ENCODE results near the gene MAPKAP1.
A peak's percentile ranks its signal among the peaks of the same experiment; 100 is the strongest.

Gene MAPKAP1

DNA sequence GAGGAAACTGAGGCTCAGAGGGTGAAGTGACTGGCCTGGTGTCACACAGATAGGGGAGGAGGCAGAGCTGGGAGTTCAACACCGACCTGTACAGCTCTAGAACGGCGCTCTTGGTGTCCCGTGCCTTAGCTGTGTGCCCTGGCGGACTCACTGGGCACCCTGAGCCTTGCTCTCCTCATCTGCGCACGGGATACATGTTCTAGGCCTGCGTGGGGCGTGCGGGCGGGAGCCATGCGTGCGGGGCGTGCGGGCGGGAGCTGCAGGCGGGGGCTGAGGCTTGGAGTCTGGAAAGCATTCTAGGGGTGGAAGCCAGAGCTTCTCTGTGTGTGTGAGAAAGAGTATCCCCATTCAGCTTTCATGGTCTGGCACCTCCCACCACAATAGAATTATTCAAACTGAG lies 280.1 kb downstream of the MAPKAP1 start:
- DNase-seq, result no peak

DNA sequence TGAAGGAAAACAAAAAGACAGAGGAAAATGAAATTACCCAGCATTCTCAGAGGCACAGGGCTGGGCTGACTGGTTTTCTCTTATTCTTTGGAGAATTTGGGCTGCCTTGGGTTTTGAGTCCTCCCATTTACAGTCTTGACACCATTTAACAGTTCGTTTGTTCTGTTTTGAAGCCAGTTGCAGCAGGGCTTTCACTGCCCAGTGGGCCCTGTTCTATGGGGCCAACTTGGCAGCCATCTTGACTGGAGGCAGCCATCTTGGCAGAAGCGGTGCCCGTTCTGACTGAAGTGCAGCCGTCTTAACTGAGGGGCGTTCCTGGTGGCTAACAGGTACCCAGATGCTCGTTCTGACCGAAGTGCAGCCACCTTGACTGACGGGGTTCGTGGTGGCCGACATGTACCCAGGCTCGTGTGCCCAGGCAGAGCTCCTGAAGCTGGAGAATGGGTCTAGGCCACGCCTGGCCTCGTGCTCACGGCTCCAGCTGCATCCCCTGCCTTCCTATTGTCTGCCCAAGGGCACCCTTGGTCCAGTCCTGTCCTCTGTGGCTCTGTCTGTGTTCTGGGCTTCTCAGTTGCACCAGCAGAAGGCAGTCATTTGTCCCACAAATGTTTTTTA lies 281.0 kb downstream of the MAPKAP1 start:
- DNase-seq, result no peak

DNA sequence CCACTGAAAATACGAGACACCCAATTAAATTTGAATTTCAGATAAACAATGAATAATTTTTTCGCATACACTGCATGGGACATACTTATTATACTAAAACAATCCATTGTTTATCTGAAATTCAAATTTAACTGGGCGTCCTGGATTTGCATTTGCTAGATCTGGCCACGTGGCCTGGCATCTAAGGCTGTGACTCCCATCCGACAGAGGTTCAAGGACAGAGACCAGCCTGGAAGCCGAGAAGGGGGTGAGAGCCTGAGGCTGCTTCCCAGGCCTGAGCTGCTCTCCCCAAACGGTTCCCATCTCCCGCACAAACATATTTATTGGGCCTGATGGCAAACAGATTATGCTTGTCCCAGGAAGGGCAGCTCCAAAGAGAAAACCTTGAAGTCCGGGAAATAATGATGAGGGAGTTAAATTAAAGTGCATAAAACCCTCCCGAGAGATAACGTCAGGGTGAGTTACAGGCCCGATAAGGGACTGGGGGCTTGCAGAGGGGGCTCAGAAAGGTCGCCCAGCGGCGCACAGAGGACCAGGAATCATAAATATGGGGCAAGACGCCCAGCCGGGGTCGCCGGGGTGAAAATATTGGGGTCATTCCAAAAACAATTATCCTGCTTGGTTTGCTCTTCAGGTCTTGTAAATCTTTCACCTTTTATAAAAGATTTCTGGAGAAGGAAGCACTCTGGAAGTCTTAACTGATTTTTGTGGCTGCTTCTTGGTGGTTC lies 281.7 kb downstream of the MAPKAP1 start:
- DNase-seq, result no peak

DNA sequence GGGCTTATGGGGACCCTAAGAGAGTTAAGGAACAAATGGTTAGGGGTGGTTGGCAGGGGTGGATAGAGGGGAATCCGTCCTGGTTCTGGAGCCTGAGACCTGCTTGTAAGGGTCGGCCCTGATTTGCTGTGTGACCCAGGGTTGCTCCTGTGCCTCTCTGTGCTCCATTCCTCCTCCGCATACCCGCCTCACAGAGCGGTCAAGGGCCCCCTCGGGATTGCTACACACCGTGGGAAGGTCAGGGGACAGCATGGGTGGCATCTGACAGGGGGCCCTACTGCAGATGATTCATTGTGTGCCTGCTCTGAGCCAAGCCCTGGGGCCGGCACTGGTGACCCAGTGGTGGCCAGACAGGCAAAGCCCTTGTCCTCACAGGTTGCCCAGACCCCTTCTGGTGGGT lies 283.0 kb downstream of the MAPKAP1 start:
- no peak for DNase-seq

DNA sequence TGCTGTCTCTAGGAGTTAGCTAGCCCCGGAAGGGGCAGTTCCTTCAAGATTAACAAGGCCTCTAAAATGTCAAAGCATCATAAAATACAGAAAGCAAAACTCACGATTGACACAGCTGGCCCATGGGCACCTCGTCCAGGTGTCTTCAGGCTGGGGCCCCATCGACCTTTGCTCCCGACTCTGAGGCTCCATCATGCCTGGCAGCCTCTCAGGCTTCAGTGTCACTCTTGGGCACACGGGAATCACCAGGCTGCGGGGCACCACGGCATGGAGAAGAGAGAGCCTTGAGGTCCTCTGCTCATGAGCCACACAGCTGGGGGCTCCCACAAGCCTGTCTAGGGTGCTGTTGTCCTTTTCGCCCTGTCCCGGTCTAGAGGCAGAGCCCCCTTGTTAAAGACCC lies 284.2 kb downstream of the MAPKAP1 start:
- no peak for DNase-seq

DNA sequence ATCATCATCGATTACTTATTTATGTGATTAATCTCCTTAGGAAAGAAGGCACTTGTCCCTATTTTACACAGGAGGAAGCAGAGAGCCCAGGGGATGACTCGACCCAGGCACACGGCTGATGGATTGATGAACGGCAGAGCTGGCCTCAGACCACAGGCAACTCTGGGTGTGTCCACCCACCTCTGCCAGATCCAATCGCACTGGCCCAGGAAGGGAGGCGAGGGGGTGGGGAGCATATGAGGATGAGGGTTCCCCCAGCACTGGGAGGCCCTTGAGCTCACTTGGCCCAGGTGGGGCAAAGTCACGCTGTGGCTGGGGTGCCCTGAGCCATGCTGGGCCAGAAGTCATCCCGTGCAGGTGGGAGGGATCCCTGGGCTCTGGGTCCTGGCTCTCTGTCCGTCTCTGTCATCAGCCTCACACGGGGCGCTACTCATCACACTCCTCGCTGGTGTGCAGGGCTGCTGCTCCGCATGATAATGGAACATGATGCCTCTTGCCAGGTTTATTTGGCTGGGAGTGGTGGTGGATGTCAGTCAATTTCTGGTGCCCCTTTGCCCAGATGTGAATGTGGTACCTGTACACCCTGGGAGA lies 285.3 kb downstream of the MAPKAP1 start:
- DNase-seq, result no peak

DNA sequence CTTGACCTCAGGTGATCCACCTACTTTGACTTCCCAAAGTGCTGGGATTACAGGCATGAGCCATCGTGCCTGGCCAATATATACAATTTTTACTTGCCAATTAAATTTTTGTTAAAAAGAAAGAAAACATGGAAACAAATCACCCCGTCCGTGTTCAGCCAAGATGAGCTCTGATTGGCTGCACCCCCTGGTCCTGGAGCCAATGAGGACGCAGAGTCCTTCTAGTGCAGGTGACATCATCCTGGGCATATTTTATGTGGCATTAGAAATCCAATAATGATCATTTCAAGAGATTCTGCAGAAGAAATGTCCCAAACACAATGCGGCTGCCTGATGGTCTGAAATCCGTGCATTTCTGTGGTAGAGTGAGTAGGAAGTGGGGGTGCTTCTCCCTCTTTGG lies 285.8 kb downstream of the MAPKAP1 start:
- no peak for DNase-seq

DNA sequence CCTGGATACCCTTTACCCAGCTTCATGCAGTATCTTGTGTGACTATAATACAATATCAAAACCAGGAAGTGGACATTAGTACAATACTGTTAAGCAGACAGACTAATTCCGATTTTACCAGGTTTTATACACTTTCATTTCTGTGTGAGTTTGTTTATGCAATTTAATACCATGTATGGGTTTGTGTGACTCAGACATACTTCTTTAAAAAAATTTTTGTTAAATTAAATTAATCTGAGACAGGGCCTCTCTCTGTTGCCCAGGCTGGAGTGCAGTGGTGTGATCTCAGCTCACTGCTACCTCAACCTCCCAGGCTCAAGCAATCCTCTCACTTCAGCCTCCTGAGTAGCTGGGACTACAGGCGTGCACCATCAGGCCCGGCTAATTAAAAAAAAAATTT lies 288.6 kb downstream of the MAPKAP1 start:
- DNase-seq, result no peak

DNA sequence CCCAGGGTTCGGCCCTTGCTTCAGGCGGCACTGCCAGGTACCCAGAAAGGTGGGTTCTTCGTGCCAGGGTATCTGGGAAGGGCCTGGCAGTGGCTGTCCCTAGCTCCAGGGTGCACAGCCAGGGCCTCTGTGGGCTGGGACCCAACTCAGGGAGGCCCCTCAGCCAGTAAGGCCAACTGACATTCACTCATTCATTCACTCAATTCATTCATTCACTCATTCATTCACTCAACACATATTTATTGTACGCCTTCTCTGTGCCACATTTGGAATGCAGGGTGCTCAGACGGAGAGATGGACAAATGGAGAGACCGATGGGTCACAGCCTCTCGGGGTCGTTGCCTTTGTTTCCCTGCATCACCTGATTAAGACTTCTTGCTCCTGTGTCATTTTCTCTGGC lies 290.5 kb downstream of the MAPKAP1 start:
- no peak for DNase-seq

DNA sequence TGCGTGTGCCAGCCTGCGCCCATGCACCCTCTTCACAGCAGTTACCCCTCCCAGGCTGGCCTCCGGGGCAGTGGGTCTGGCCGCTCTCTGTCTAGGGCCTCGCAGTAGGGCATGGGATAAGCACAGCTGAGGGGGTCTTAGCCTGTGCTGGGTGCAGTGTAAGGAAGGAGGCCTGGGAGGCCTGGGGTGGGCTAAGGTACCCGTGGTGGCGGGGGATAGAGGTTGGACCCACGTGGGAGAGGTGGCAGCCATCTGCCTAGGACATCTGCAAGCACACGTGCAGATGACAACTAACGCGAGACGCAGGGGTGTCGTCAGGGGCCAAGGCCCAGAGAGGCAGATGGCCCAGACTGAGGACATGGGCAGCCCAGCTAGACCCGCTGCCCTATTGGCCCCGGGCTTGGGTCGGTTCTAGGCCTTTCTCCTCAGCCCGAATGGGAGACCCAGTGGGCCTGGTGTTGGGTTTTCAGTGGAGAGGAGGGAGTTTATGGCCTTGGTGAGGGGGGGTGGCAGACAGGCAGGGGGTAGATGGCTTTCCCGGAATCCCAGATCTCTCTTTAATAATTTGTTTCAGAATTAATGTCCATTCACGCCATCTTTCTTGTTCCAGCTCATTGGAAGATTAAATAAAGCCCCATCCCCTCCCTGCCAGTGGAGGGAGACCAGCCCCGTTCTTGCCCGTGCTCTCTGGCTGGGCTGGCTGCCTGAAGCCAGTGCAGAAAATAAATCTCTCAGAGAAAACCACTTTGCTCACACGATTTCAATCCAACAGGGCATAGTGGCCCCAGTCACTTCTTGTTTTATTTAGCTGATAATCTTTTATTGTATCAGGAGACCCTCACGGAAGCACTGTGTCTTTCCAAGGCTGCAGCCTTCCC lies 291.2 kb downstream of the MAPKAP1 start:
- no peak for DNase-seq

DNA sequence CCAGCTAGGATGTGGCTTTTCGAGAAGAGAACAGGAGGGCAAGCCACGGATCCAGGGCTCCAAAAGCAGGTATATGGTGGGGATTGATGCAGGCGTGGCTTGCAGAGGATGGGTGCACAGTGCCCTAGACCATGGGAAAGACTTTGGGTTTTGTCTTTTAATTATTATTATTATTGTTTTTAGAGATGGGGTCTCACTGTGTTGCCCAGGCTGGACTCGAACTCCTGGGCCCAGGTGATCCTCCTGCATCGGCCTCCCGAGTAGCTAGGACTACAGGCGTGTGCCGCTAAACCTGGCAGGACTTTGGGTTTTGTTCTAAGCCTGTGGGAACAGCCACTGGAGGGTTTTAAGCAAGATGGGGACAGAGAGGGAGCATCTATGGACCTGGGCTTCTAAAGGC lies 293.4 kb downstream of the MAPKAP1 start:
- no peak for DNase-seq

DNA sequence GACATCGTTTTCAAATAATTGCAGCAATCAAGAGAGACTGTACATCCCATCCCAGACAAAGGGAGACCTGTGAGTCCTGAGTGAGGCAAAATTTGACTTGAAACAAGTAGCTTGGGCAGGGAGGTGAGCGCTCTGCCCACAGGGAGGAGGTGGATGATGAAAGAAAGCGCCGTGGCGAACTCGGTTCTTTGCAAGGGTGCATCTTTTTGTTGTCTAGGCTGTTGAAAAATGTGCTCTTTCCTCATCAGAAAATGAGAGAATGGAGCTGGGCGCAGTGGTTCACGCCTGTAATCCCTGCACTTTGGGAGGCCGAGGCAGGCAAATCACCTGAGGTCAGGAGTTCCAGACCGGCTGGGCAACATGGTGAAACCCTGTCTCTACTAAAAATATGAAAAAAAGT lies 294.8 kb downstream of the MAPKAP1 start:
- no peak for DNase-seq

DNA sequence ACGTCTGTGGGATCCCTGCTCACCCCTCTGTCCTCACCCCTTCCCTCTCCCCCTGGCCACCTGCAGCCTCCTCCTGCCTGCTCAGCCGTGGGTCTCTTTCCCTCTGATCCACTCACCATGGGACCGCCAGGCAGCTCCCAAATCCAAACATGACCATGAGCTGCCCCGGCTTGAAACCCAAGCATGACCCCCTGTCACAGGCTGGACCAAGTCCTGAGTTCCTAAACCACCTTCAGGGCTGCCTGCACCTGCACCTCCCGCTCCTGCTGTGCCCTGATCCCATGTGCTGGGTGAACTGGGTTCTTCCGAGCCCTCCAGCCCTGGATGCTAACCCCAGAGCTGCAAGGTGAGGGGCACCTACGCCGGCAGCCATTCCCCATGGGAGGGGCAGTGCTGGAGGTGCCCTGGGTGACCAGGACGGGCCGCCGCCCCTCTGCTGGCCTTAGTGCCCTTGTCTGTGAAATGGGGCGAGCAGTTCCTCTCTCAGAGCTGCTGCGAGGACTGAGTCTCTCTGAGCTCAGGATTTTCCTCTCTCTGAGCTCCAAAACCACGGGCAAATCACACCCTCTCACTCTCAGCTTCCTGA lies 295.7 kb downstream of the MAPKAP1 start:
- no peak for DNase-seq

DNA sequence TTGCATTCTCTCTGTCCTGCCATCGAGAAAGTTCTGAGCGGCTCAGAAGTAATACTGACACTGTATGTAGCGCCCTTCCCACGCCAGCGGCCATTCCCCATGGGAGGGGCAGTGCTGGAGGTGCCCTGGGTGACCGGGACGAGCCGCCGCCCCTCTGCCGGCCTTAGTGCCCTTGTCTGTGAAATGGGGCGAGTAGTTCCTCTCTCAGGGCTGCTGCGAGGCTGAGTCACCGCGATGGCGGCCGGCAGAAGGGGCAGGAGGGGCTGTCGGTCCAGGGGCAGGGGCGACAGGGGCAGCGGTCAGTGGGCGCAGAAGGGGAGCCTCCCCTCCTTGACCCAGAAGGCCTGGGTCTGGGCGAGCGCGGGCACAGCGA lies 296.5 kb downstream of the MAPKAP1 start:
- no peak for DNase-seq

DNA sequence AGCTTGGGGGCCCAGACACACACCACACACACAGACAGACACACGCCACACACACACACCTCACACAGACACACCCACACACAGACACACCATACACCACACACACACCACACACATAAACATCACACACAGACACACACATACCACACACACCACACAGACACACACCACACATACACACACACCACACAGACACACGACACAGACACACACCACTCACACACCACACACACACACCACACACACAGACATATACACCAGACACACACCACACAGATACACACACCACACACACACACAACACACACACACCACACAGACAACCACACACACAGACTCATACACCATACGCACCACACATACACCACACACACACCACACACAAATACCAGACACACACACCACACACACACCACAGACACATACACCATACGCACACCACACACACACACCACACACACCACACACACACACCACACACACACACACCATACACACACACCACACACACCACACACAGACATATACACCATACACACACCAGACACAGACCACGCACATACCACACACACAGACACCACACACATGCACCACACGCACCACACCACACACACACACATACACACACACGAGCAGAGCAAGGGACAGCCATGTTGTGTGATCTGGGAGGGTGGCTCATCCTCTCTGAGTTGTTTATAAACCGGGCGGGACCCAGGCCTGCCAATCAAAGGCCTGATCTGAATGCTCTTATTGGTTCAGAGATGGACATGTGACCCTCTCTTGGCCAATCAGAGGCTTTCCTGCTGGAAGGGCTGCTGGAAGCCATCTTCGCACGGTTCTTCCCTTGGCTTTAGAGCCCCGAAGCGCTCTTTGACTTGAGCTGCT lies 297.1 kb downstream of the MAPKAP1 start:
- DNase-seq, result no peak

DNA sequence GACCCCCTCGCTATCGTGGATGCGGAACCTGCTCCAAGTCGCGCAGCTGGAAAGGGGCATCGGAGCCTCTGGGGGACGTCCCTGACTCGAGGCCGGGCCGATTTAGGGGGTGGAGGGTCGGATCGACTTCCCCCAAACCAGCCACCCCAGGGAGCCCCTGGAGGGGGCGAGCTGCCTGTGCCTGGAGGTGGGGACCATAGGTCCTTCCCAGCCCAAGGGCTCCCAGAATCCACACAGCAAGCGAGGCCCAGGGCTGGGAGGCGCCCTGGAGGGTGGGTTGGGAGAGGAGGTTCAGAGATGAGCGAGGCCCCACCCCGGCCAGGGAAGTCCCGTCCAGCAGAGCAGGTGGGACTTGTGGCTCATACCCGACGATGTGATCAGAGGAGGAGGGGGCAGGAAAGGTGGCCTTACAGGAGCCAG lies 297.8 kb downstream of the MAPKAP1 start:
- no peak for DNase-seq

DNA sequence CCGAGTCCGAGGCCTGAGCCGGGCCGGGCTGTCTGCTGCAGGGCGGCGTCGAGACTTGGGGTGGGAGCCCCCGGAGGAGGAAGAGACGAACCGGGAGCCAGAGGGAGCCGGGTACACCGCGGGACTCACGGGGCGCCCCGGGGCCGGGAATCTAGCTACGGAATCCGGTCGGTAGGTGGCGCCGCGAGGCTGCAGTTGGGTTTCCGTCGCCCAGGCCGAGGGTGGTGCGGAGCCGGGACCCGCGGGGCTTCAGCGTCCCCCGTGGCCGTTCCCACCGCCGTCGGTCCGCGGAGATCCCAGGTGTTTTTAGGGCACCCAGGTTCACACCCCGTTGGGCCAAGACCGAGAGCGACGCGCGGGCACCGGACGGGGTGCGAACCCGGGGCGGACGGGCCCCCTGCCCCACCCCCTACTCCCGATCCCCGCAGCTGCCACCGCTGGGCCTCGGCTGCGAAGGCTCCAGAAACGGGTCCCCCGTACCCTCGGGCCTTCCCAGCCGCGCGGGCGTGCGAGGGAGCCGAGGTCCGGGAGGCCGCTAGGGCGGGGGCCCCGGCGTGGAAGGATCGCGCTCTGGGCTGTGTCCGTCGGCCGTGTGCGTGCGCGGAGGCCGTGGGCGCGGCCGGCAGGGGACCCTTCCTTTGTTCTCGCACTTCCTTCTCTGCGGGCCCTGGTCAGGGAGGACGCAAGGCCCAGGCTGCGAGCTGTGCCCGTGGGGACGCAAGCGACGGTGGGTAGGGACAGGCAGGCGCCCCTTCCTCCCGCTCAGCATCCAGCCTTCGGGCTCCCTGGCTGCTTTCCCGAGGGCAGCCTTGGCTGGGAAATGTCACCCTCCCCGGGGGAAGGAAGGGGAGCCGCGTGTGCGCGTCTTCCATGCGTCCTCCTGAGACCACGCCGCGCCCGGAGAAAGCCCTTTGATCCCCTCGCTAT lies 298.8 kb downstream of the MAPKAP1 start:
- DNase-seq, result peak; percentile 59 to 72 (median 62)

DNA sequence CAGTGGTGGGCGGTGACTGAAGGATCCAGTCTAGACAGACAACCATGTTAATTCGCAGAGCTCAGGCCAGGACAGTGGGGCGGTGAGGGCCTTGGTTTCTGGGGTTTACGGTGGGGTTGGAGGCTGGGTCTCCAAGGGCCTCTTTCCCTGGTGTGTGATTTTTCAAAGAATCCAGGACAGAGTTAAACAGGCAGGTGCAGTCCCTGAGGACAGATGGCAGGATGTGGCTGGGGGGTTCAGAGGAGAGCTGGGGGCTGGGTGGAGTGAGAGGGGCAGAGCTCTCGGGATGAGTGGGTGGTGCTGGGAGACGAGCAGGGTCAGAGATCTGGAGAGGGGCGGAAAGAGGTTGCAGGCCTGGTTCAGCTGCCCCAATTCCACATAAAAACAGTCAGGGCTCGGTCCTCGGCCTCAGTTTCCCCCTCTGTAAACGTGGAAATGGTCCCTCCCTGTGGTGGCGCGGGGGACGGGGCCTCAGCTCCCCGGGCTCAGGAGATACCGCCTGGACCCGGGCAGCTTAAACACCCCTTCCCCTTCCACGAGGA lies 299.5 kb downstream of the MAPKAP1 start:
- DNase-seq, result no peak

DNA sequence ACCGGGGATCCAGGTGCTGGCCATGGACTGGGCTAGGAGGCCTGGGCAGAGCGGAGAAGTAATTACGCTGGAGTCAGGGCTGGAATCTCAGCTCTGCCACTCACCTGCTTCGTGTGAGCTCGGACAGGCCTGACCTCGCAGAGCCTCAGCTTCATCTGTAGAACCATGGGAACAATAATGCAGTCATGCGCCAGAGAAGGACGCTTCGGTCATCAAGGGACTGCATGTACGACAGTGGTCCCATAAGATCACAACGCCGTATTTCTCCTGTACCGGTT lies 300.3 kb downstream of the MAPKAP1 start:
- no peak for DNase-seq

DNA sequence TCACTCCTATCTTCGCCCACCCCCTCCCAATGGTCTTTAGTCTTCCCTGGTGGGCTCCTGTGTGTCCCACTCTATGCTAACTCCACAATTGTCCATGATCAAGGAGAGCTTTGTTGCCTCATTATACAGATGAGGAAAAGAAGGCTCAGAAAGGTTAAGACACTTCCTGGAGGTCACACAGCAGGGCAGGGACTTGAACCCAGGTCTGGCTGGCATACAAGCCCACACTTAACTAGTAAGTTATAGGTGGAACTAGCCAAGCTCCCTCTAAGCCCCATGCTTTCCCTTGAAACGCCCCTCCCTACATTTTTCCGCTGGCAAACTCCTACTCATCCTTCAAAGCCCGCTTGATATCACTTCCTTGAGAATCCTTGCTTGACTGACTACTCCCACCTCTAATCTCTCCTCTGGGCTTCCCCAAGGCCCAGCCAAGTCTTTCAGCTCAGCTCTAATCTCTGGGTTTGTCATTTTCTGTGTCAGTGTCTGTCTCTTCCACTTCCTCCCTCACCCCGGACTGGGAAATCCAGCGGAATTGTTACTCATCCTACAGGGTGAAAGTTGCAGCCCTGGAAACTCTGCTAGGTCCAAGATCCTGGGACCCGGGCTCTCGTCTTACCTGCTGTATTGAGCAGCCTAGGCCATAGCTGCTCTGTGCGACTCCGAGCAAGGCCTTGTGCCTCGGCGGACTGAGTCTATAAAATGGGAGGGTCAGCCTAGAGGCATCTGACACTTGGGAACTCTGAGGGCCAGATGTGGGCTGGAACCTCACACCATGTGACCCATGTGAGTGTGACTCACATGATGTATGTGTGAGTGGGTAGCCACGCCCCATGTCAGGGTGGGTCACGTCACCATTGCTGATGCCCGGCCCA lies 300.8 kb downstream of the MAPKAP1 start:
- no peak for DNase-seq
